ENCODE data around the gene PARP6. TPM values are rescaled to one million over a fixed set of nuclear protein-coding genes. Genes with fewer than 3 reads are reported as not detected.

PARP6 gene
- total RNA-seq, 2 donors from 2014 or later, result 46.2 to 81.0 TPM

Other genes with a start within 250 kb of the PARP6 start
- 10 to 100 TPM; 20.5 to 29.3 TPM for gene MYO9A, start 154.4 kb downstream of the PARP6 start, total RNA-seq
- gene SENP8, start 154.2 kb downstream of the PARP6 start, total RNA-seq, result 1 to 10 TPM in 1 of 2 donors, under 1 TPM in 1; 0.82 to 2.7 TPM
- gene GRAMD2A, start 74.8 kb downstream of the PARP6 start, total RNA-seq, result under 1 TPM in 1 of 2 donors, not detected in 1; 0.50 TPM
- 1,000 to 10,000 TPM; 2,571 to 3,146 TPM for gene PKM, start 41.4 kb downstream of the PARP6 start, total RNA-seq
- 1 to 10 TPM in 1 of 2 donors, under 1 TPM in 1; 0.52 to 1.0 TPM for gene CELF6, start 47.6 kb upstream of the PARP6 start, total RNA-seq
- 10 to 100 TPM; 83.1 to 86.2 TPM for gene HEXA, start 103.5 kb upstream of the PARP6 start, total RNA-seq
- gene TMEM202, start 125.8 kb upstream of the PARP6 start, total RNA-seq, result not detected
- 100 to 1,000 TPM; 140 TPM for gene ARIH1, start 201.8 kb upstream of the PARP6 start, total RNA-seq

Data from activated T-helper 17 cell treated with anti-CD3 and anti-CD28 coated beads, Interleukin-2, amount 50 U/mL, for 72 hours (primary cell).